Gastrocnemius medialis (tissue), 4 donors: ENCODE results near the gene CPS1. TPM values are rescaled to one million over a fixed set of nuclear protein-coding genes. Genes with fewer than 3 reads are reported as not detected.

Source experiments
- ATAC-seq, 2 donors: fragments of 150-250 bp; one replicate each; pipeline ENCODE4 v1.9.1; 2016
- DNase-seq, 2 donors: peaks; one replicate each; pipeline ENCODE4 v3.0.0-alpha.2; 2019
- H3K27ac ChIP-seq, 4 donors: fragments of 200-600 bp; sonication (generic); 1 replicate in 1 of 4; 2 replicates in 3 of 4; pipeline ENCODE4 v1.5.1; 2016 to 2018; ENCODE audit warnings: mild to moderate bottlenecking in 2 of 4, moderate library complexity in 1 of 4
- H3K27me3 ChIP-seq, 3 donors: fragments of 200-600 bp; sonication (generic) in 2 of 3; 1 replicate in 1 of 3; 2 replicates in 2 of 3; pipeline versions ENCODE4 v1.5.1 to v1.6.0; 2016 to 2019; ENCODE audit warnings: mild to moderate bottlenecking in 1 of 3, moderate library complexity in 1 of 3
- H3K36me3 ChIP-seq, 2 donors: fragments of 200-600 bp; sonication (generic) in 1 of 2; one replicate each; pipeline ENCODE4 v1.5.1; 2017 to 2018
- H3K4me1 ChIP-seq, 2 donors: fragments of 200-600 bp; sonication (generic) in 1 of 2; one replicate each; pipeline ENCODE4 v1.5.1; 2016 to 2017; ENCODE audit warnings: mild to moderate bottlenecking in 2 of 2
- H3K4me3 ChIP-seq, 4 donors: fragments of 200-600 bp; sonication (generic) in 3 of 4; 1 replicate in 1 of 4; 2 replicates in 3 of 4; pipeline ENCODE4 v1.5.1; 2016 to 2019; ENCODE audit warnings: mild to moderate bottlenecking in 2 of 4
- H3K9me3 ChIP-seq, 3 donors: fragments of 200-600 bp; sonication (generic) in 2 of 3; 1 replicate in 1 of 3; 2 replicates in 2 of 3; pipeline ENCODE4 v1.5.1; 2016 to 2019
- POLR2A ChIP-seq, 2 donors: fragments of 450-650 bp; IDR thresholded peaks; one replicate each; pipeline ENCODE4 v1.6.1; 2017; ENCODE audit warnings: antibody characterized with exemption in 2 of 2, mild to moderate bottlenecking in 2 of 2, moderate library complexity in 2 of 2
- in situ Hi-C, 4 donors: fragments of 200-750 bp; cut with MboI; loops; one replicate each; pipeline versions ENCODE4 v1.15.0 to v1.8.0; 2017; ENCODE audit warnings: low sequenced_read_pairs in 4 of 4
- intact Hi-C: fragments of 100-400 bp; cut with DNase I; formaldehyde crosslinking; loops from one replicate; pipeline ENCODE4 v1.15.1; 2023; ENCODE audit warnings: low total_unique reads
- total RNA-seq, 4 donors: library from RNA; depleted of rRNA; stranded (reverse); fragments of >200 nt; gene quantifications; one replicate each; pipeline versions ENCODE4 v1.1.0 to v1.2.3, GENCODE V29; 2016
- TF ChIP-seq, protein P1 (sequence below), 5 experiments: fragments of 450-650 bp in 3 of 5; fragments of 200-600 bp in 2 of 5; sonication (generic) in 2 of 5; IDR thresholded peaks in 4 of 5; conservative IDR thresholded peaks in 1 of 5; 1 replicate in 4 of 5; 2 replicates in 1 of 5; pipeline ENCODE4 v1.5.1; 2016 to 2019; ENCODE audit warnings: antibody characterized with exemption in 5 of 5, mild to moderate bottlenecking in 3 of 5, moderate library complexity in 3 of 5

The CPS1 gene
- total RNA-seq, 4 donors from 2014 or later, result 1.2 to 4.5 (median 2.6) TPM

DNA sequence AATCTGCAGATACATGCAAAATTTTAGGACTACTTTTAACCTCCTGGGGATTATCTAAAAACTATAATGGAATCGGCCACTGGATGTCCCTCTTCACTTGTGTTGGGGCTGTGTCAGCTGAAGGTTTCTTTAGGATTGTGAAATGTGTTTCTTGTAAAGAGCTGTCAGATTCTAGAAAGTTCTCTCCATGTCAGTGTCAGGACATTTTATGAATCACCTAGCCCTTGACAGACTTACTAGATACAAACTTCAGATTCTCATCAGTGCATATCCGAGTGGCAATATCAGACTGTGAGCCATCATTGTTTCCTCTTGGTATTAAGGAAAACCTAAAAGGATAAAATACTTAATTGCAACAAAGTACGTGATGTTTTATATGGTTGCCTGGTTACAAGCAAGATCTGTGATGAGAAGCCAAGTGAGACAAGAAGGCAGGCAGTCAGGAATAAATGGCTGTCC, 107.3 kb downstream of the CPS1 start:
- intact Hi-C loops, result no loop called here

DNA sequence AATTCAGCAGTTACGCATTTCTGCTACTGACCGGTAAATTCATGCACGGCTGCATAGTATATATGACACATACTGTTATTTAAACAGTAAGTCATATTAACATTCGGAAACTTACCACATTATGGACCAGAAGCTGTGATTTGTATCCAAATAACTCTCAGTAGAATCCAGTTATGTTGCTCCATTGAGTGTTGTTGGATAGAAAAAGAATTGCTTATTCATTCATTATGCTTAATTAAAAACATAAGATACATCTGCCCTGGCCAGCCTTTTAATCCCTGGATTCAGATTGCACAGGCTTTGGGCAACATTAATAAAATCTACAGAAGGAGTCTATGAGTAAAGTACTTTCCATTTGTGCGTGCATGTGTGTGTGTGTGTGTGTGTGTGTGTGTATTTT, 111.3 kb downstream of the CPS1 start:
- Histone ChIP-seq H3K36me3 (no peaks in the 10 kb centered on the region), H3K9me3 (no peaks in the 10 kb centered on the region), H3K27me3 (no peaks in the 10 kb centered on the region), H3K27ac (no peak overlapping the region), H3K4me3 (no peak overlapping the region), H3K4me1 (no peaks in the 10 kb centered on the region)
- no peak for TF ChIP-seq POLR2A (IDR thresholded peaks at IDR 0.05)
- TF ChIP-seq, protein P1, sequence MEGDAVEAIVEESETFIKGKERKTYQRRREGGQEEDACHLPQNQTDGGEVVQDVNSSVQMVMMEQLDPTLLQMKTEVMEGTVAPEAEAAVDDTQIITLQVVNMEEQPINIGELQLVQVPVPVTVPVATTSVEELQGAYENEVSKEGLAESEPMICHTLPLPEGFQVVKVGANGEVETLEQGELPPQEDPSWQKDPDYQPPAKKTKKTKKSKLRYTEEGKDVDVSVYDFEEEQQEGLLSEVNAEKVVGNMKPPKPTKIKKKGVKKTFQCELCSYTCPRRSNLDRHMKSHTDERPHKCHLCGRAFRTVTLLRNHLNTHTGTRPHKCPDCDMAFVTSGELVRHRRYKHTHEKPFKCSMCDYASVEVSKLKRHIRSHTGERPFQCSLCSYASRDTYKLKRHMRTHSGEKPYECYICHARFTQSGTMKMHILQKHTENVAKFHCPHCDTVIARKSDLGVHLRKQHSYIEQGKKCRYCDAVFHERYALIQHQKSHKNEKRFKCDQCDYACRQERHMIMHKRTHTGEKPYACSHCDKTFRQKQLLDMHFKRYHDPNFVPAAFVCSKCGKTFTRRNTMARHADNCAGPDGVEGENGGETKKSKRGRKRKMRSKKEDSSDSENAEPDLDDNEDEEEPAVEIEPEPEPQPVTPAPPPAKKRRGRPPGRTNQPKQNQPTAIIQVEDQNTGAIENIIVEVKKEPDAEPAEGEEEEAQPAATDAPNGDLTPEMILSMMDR (IDR thresholded peaks at IDR 0.05 in 4 of 5, conservative IDR thresholded peaks at IDR 0.05 in 1 of 5), result no peak
- DNase-seq, result no peak
- ATAC-seq, result no peak
- in situ Hi-C loops (no loop called here), intact Hi-C loops (no loop called here)

More for the DNA sequence above, 107.3 kb downstream of the CPS1 start:
- no peak for ATAC-seq
- Histone ChIP-seq H3K4me3 (no peak overlapping the region), H3K9me3 (no peaks in the 10 kb centered on the region), H3K27me3 (no peaks in the 10 kb centered on the region), H3K36me3 (no peaks in the 10 kb centered on the region), H3K27ac (no peak overlapping the region), H3K4me1 (no peaks in the 10 kb centered on the region)
- TF ChIP-seq POLR2A (IDR thresholded peaks at IDR 0.05), result no peak
- TF ChIP-seq, protein P1 (IDR thresholded peaks at IDR 0.05 in 4 of 5, conservative IDR thresholded peaks at IDR 0.05 in 1 of 5), result no peak
- DNase-seq, result no peak
- in situ Hi-C loops, result no loop called here

DNA sequence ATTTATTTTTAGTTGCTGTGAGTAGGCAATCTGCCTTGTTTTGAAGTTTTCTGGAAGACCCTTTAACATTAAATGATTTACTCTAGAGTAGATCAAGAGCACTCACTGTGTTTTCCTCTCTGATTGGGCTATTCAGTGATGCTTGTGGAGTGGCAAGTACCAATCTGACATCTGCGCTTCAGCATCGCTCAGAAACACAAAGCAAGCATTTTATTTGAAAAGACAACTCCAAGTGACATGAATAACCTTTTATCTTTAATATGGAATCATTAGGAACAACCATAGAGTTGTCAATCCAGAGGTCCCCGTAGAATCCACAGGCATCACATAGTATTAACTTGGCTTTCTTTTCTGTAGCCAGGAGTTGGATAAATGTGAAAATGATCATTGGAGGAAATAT, 114.7 kb downstream of the CPS1 start:
- in situ Hi-C loops, result no loop called here
- no peak overlapping the region for H3K27ac ChIP-seq
- H3K4me3 ChIP-seq, result no peak overlapping the region
- DNase-seq (no peak), ATAC-seq (no peak)
- TF ChIP-seq, protein P1 (IDR thresholded peaks at IDR 0.05 in 4 of 5, conservative IDR thresholded peaks at IDR 0.05 in 1 of 5), result no peak
- no peak for TF ChIP-seq POLR2A (IDR thresholded peaks at IDR 0.05)
- H3K27me3 ChIP-seq, result no peaks in the 10 kb centered on the region
- H3K36me3 ChIP-seq, result no peaks in the 10 kb centered on the region
- no peaks in the 10 kb centered on the region for H3K9me3 ChIP-seq
- intact Hi-C loops, result no loop called here
- no peaks in the 10 kb centered on the region for H3K4me1 ChIP-seq

DNA sequence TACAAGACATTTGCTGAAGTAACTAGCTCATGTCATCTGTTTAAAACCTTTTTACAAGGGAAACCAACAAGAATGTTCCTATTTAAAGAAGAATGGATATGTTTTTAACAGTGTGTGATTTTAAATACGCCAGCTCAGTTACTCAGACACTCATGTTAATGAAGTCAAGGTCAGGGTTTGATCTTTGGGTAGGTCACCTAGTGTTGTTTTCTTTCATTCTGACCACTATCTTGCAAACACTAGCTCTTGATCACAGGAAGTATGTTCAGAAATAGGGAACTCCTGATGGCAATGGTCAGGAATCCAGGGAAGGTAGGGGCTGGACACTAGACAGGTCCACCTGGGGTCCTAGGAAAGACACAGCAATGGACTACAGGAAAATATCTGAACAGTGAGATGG, 116.7 kb downstream of the CPS1 start:
- Histone ChIP-seq H3K4me1 (no peaks in the 10 kb centered on the region), H3K36me3 (no peaks in the 10 kb centered on the region), H3K27me3 (no peaks in the 10 kb centered on the region), H3K4me3 (no peak overlapping the region), H3K9me3 (no peaks in the 10 kb centered on the region), H3K27ac (no peak overlapping the region)
- in situ Hi-C loops (no loop called here), intact Hi-C loops (no loop called here)
- DNase-seq (no peak), ATAC-seq (no peak)
- TF ChIP-seq, protein P1 (IDR thresholded peaks at IDR 0.05 in 4 of 5, conservative IDR thresholded peaks at IDR 0.05 in 1 of 5), result no peak
- no peak for TF ChIP-seq POLR2A (IDR thresholded peaks at IDR 0.05)

DNA sequence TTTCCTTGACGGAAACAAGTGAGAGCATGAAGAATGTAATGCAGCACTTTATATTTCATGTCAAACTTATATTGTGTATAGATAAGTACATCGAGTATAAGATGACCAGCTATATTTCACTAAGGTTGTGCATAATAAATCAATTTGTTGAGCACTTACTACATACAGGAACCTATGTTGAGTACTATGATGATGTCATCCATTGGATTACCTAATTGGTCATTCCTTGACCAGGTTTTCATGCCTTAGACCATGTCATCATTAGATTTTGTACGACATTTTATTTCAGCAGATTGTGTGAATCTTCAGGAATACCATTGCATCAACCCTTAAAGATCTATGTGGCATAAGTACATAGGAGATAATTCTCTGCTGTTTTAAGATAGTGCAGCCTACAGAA, 119.7 kb downstream of the CPS1 start:
- Histone ChIP-seq H3K9me3 (no peaks in the 10 kb centered on the region), H3K4me1 (no peaks in the 10 kb centered on the region), H3K27ac (no peak overlapping the region), H3K27me3 (no peaks in the 10 kb centered on the region), H3K4me3 (no peak overlapping the region), H3K36me3 (no peaks in the 10 kb centered on the region)
- ATAC-seq (no peak), DNase-seq (no peak)
- in situ Hi-C loops (no loop called here), intact Hi-C loops (no loop called here)
- TF ChIP-seq POLR2A (IDR thresholded peaks at IDR 0.05), result no peak
- TF ChIP-seq, protein P1 (IDR thresholded peaks at IDR 0.05 in 4 of 5, conservative IDR thresholded peaks at IDR 0.05 in 1 of 5), result no peak
